HCEC 1CT (cell line): ENCODE measurements around the gene RBMS1.
"Not testable (repeated sequence)": the region's sequence is repeated elsewhere in the genome, so short reads cannot be mapped to it uniquely, and the experiment has no call there.

Experiments
- DNase-seq: peaks from one replicate; pipeline ENCODE4 v3.0.0-alpha.2; 2017

RBMS1 gene

DNA sequence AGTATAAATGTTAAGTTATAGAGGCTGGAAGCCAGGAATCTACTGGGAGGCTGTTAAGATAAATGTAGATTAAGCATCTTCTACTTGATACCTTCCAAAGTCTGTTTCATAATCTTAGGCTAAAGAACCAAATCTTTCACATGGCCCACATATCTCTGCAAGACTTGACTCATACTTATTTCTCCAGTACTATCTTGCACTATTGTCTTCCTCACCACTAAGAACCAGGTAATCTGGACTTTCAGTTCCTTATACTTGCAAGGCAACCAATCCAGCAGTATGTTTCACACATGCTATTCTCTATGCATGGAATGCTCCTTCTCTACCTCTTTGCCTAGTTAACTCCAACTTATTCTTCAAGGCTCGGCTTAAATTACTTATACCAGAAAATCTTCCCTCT, 62.2 kb downstream of the RBMS1 start:
- DNase-seq = no peak

DNA sequence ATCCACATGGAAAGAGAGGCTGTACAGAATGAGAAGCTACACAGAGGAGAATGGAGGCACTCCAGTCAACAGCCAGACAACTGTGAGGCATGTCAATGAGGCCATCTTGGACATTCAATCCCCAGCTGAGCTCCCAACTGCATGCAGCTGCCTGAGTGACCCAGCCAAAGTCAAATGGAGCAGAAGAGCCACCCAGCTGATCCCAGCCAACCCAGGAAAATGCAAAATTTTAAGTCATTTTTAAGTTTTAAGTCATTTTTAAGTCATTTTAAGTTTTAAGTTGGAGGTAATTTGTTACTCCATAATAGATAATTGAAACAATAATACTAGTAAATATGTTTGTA, 63.6 kb downstream of the RBMS1 start:
- DNase-seq = no peak

DNA sequence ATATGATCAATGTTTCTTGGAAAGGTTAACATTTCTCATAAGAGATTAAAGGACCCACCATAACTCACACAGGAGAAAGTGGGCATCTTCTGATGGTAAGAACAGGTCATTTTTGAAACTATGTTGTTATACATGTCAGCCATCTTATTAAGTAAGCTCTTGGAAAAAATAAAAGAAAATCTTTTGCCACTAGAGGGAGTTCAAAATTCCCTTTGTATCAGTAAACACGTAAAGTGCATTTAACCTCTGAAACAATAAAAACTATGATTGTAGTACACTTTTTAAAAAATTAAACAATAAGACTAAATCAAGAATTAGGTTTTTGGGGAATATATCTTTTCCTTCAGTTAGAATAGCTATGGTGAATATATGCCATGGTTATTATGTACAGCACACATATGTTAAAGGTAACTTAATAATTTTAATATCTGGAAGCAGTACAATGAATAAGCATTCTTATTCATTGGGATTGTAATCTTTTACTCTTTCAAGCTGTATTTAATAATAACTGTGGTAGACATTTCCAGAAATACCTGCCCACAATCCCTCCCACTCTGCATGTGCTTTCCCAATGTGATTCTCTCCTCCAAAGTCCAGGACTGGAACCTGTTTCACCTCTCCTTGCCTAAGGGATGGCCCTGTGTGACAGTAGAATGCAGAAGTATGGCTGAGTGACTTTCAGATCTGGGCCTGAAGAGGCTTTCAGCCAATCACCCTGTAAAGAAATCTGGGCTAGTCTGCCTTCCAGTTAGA, 64.2 kb downstream of the RBMS1 start:
- peak; percentile 71 for DNase-seq

DNA sequence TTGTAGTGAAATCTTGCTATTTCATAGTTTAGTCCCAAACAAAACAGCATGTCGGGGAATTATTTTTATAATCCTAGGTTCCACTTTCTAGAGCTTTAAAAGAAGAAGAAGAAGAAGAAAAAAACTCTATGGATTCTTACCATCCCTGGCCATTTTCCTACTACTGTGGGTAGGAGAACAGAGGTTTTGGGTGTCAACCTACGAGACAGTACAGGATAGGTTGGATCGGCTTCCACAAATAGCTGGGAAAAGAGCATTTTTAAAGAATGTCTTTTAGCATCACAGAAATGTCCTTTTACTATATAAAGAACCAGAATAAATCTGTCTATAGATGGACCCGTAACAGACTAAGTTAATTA, 65.2 kb downstream of the RBMS1 start:
- no peak for DNase-seq

DNA sequence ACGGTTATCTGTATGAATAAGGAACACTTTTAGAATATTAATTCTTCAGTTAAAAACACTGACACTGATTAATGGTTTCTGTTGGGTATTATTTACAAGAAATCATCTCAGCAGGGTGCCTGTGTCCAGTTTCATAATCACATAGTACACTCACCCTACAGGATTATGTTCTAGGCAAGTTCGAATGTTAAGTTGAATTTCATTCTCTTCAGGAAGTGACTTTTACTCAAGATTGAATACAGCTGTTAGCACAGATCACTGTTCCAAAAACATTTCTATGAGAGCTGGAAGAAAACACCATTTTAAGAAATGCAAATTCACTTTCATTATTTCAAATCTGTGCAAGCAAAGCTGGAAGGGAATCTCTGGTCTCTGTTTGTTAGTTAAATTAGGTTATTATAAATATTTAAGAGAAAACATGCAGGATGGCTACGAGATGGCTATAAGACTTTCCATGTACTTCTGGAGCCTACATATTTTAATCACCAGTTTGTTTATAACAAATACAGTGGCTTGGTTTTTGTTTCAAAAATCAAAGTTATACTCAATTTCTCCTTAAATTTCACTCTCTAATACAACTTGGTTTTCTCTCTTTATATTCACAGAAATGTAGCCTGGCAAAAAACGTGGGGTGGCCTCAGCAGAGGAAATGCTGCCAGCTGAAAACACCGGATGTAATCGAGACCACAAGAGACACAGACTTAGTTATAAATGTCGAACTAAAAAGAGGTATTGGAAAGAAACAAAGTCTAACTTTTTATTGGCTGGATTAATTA, 65.8 kb downstream of the RBMS1 start:
- DNase-seq = peak; percentile 93

GRCh38 chr2:160426604-160427003, 67.0 kb downstream of the RBMS1 start:
- DNase-seq = no peak

- DNase-seq = peak; percentile 53
These were observed 68.0 kb downstream of the RBMS1 start for GRCh38 chr2:160425434-160426151.

GRCh38 chr2:160423126-160423525, 70.5 kb downstream of the RBMS1 start:
- no peak for DNase-seq

DNA sequence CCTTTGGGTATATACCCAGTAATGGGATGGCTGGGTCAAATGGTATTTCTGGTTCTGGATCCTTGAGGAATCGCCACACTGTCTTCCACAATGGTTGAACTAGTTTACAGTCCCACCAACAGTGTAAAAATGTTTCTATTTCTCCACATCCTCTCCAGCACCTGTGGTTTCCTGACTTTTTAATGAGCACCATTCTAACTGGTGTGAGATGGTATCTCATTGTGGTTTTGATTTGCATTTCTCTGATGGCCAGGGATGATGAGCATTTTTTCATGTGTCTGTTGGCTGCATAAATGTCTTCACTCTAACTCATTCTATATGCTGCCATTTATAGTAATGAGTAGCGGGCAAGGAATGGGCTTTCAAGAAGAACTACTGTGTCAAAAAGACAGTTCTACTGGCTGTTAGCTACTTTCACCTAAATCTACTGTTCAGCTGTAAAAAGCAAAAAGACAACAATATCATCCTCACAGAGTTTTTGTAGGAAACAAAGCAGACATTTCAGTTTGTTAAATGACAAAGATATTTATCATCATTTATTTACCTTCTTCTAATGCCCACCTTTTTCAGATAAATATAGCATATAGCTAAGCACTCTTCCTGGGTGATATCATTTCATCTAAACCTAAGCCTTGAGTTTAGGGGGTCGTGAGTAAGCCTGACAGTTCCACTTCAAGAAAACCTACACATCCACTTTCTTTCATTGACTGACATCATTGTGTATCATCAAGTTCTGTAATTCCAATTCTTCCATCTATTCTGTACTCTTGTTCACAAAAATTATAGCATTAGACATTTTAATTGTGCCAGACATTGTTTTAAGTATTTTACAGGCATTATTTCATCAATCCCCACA, 71.7 kb downstream of the RBMS1 start:
- not testable (repeated sequence) for DNase-seq

DNA sequence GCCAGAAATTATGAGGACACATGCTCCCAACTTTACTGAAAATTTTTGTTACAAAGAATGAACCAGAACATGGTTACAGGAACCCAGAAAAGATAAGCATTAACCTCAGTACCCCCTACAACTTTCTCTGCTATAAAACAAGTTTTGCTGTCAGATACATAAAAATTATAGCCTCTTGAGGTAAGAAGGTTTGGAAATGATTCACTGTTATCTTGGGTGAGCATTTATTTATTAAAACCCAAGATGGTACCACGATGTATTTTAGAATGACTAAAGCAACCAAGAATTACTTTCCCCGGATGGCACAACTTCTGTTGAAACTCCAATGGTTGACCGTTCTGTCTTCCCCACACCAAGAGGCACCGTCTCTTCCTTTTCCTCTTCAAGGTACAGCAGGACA, 72.9 kb downstream of the RBMS1 start:
- DNase-seq = no peak

DNA sequence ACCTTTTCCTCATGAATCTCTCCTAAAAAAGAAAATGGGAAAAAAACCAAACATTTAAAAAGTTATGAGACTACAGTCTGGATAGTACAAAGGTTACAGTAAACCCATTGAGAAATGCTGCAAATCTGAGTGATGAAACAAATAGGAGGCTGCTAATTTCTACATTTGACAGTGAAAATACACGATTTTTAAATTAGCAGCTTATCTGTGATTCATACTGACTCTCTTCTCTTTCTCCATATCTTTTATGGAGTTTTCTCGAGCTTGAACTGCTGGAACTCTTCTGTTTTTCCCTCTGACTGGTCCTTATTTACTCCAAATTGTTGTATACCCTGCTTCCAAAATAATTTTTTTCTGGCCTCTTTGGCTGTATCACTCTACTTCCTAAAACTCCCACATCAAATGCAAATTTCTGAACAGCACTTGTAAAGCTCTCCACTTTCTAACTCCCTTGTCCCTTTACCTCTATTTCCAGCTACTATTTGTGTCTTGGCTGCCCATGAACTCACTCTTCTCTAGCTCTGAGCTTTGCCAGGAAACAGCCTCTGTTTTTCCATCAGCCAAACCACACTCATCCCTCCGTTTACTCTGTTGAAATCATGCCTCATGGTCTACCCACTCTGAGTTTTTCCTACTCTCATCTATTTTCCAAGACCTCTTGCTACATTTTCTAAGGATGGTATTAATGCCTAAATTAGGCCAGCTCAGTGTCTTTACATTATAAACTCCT, 73.7 kb downstream of the RBMS1 start:
- DNase-seq = peak; percentile 66

- peak; percentile 48 for DNase-seq
These were observed 74.8 kb downstream of the RBMS1 start for GRCh38 chr2:160418853-160419252.

DNA sequence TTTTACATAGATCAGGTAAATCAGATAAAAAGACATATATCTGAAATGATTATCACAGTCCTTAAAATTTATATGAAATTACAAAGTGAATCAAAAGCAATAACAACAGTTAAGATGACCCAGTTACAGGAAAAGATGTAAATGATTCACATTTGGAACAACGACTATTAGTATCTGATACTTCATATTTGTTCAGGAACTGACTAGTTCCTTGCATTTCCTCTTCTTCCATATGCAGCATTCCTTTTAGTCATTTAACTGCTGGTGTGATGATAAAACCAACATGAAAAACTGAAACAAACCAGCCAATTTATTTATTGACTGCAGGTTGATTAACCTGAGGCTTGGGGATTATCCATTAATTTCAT, 75.2 kb downstream of the RBMS1 start:
- peak; percentile 27 for DNase-seq

- DNase-seq = peak; percentile 79
These were observed 75.7 kb downstream of the RBMS1 start for GRCh38 chr2:160417745-160418397.

DNA sequence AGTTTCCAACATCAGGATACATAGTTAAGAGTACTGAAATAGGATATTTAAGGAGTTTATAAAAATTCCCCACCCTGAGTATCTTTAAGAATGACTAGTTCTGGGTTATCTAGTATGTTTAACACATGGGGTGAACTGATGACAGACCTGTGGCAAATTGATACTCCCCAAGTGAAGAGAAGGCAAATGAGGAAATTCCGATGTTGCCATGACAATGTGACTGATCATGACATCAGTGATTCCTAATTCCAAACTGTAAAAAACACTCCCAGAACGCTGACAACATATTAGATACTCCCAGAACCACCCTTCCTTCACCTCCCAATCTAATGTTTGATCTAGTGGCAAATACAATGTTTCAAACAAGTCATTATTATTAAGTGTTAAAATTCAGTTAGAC, 77.6 kb downstream of the RBMS1 start:
- DNase-seq = peak; percentile 88

DNA sequence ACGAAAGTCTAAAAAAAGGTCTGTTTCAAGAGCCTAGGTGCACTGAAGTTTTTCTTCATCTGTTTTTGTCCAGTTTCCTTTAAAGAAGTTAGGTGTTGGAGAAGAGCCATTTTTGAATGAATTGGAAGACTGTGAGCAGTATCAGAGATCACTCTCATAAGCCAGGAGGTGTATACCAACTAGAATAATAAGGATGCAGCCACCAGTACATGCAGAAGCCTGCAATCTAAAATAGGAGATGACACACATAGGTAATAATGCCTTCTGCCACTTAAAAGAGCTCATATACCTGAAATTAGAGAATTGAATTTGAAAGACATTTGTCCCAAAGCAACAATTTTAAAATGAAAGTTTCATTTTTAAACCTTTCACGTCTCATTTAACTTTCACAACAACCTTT, 81.7 kb downstream of the RBMS1 start:
- no peak for DNase-seq

GRCh38 chr2:160411167-160411566, 82.4 kb downstream of the RBMS1 start:
- peak; percentile 78 for DNase-seq

DNA sequence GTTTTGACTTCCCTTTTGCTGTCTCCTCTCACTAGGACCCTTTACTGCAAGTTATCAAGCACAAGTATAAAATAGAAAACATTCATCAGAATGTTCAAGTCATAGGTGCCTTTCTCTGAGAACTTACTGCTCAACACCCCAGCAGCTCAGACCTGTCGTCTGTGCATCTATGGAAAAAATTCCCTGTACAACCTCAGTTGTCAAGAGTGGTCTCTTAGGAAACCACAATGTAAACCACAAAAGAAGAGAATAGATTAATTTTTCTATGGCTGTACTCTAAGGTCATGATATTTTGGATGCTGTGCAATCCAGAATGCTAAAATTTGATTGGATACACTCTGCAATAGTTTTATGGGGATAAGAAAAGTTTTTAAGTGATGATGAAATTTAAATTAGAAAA, 84.1 kb downstream of the RBMS1 start:
- no peak for DNase-seq

DNA sequence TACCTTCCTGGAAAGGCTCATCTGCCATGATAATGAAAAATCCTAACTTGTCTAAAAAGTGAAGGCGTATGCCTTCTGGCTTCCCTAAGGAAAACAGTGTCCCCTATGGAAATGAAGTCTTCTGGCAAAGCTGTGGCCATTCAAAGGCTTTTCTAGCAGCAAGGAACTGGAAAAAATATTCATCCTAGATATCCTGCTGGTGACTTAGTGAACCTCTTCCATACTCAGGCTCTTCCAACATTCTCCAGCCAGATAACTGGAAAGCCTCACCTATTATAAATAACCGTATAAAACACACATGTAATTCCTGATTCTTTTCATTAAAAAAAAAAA, 84.7 kb downstream of the RBMS1 start:
- no peak for DNase-seq

GRCh38 chr2:160408173-160408958, 85.2 kb downstream of the RBMS1 start:
- DNase-seq = no peak
